Neutrophil (primary cell): ENCODE measurements around the gene CEP19.

Experiments
- H3K27ac ChIP-seq: fragments of 200-600 bp; sonication (generic); 2 replicates; pipeline ENCODE4 v1.5.1; 2016; ENCODE audit warnings: mild to moderate bottlenecking, moderate library complexity
- H3K27me3 ChIP-seq: fragments of 200-600 bp; sonication (generic); 2 replicates; pipeline ENCODE4 v1.6.0; 2016; ENCODE audit warnings: mild to moderate bottlenecking
- H3K36me3 ChIP-seq: fragments of 200-600 bp; sonication (generic); 2 replicates; pipeline ENCODE4 v1.5.1; 2017
- H3K4me1 ChIP-seq, 2 experiments: fragments of 200-600 bp in 1 of 2; sonication (generic) in 1 of 2; 1 replicate in 1 of 2; 2 replicates in 1 of 2; pipeline versions ENCODE4 v1.5.1 to v1.6.1; 2013 to 2016; ENCODE audit warnings: low read depth in 1 of 2, low read length in 1 of 2, mild to moderate bottlenecking in 1 of 2, moderate library complexity in 1 of 2; ENCODE audit not compliant: control insufficient read depth in 1 of 2, insufficient read depth in 1 of 2
- H3K4me3 ChIP-seq, 2 experiments: fragments of 200-600 bp in 1 of 2; sonication (generic) in 1 of 2; 1 replicate in 1 of 2; 2 replicates in 1 of 2; pipeline ENCODE4 v1.5.1; 2013 to 2016; ENCODE audit warnings: low read depth in 1 of 2, low read length in 1 of 2, mild to moderate bottlenecking in 1 of 2, moderate library complexity in 1 of 2
- H3K9me3 ChIP-seq: fragments of 200-600 bp; sonication (generic); 2 replicates; pipeline ENCODE4 v1.5.1; 2016
- CTCF ChIP-seq: fragments of 200-600 bp; sonication (generic); IDR thresholded peaks from 2 replicates; pipeline ENCODE4 v1.5.1; 2016; ENCODE audit warnings: antibody characterized with exemption

The CEP19 gene

GRCh38 chr3:196711838-196712513, at the start of gene CEP19, which contains the start of gene PIGX:
Gene CEP19, minus strand, starts transcription at chr3:196712250. Its CDS starts 3,593 bp downstream, at chr3:196708657.
Gene PIGX, plus strand, starts transcription at chr3:196712377.
- peak; percentile 58 for TF ChIP-seq CTCF
- peak within 1 kb of the TSS; percentile 96 for H3K27ac ChIP-seq
- H3K4me3 ChIP-seq: peak within 1 kb of the TSS; percentile 82 to 90

DNA sequence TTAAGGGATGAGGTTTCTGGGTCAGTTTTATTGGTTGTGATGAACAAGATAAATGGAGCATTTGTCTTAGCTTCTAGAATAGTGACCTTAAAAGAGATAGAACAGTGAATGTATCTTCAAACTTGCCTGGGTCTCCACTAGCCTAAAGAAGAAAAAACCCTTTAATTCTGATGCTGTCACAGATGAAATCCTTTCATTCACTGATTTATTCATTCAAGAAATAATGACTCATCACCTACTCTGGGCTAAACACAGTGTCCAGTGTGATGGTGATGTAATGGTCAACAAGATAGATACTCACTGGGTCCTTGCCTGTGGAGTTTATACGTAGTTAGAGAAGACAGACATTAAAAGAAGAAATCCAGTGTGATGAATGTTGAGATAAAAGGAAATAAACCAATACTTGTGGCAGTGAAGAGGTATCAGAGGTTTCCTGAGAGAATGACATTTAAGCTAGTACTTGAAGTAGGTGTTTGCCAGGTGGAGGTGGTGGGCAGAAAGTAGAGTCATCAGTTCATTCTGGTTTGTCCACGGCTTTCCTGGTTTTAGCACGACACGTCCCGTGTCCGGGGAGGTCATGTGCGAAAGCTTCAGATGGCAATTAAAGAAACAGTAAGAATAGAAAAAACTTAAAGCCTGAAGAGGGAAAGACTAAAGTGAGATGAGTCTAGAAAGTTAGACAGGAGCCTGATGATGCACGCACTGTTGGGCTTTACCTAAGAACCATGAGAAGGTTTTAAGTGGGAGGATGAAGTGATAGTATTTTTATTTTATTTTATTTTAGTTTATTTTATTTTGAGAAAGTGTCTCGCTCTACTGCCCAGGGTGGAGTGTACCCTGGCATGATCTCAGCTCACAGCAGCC, 46.1 kb upstream of the CEP19 start:
- peaks cover 20% of the 10 kb centered on the region in 2 experiments for H3K4me1 ChIP-seq
- H3K27me3 ChIP-seq: no peaks in the 10 kb centered on the region
- no peak for TF ChIP-seq CTCF
- peaks cover 18% of the 10 kb centered on the region for H3K36me3 ChIP-seq
- no peaks in the 10 kb centered on the region for H3K9me3 ChIP-seq
- peak overlapping the region; percentile 42 for H3K27ac ChIP-seq
- no peak overlapping the region for H3K4me3 ChIP-seq

More at GRCh38 chr3:196711838-196712513, at the start of gene CEP19, which contains the start of gene PIGX:
- H3K27me3 ChIP-seq: no peaks in the 10 kb centered on the region
- no peaks in the 10 kb centered on the region for H3K9me3 ChIP-seq
- peaks cover 10% of the 10 kb centered on the region for H3K36me3 ChIP-seq
- peaks cover 42 to 49% of the 10 kb centered on the region in 2 experiments for H3K4me1 ChIP-seq

- peak overlapping the region; percentile 19 for H3K27ac ChIP-seq
- peaks cover 20% of the 10 kb centered on the region in 2 experiments for H3K4me1 ChIP-seq
- no peaks in the 10 kb centered on the region for H3K27me3 ChIP-seq
- H3K9me3 ChIP-seq: no peaks in the 10 kb centered on the region
- no peak overlapping the region for H3K4me3 ChIP-seq
- H3K36me3 ChIP-seq: peaks cover 19% of the 10 kb centered on the region
- no peak for TF ChIP-seq CTCF
Observed at GRCh38 chr3:196756732-196757131, 44.7 kb upstream of the CEP19 start.

GRCh38 chr3:196754091-196754981, 42.3 kb upstream of the CEP19 start:
- Histone ChIP-seq H3K9me3 (no peaks in the 10 kb centered on the region), H3K36me3 (peaks cover 17% of the 10 kb centered on the region), H3K27me3 (no peaks in the 10 kb centered on the region), H3K27ac (peak overlapping the region; percentile 78), H3K4me1 (peaks cover 25 to 26% of the 10 kb centered on the region in 2 experiments), H3K4me3 (peak overlapping the region in 1 of 2 experiments; percentile 12)
- TF ChIP-seq CTCF: no peak

GRCh38 chr3:196753201-196753600, 41.2 kb upstream of the CEP19 start:
- H3K27me3 ChIP-seq: no peaks in the 10 kb centered on the region
- no peaks in the 10 kb centered on the region for H3K9me3 ChIP-seq
- no peak for TF ChIP-seq CTCF
- peaks cover 16% of the 10 kb centered on the region for H3K36me3 ChIP-seq
- H3K4me1 ChIP-seq: peaks cover 35 to 36% of the 10 kb centered on the region in 2 experiments
- no peak overlapping the region for H3K4me3 ChIP-seq
- peak overlapping the region; percentile 78 for H3K27ac ChIP-seq
